ENCODE measurements around the gene C19orf25.

GRCh38 chr19:1447504-1447903 is 31.5 kb downstream of the C19orf25 start:
- no peak for TF ChIP-seq POLR2AphosphoS5 (IDR thresholded peaks at IDR 0.05)
- no peak for TF ChIP-seq CTCF (IDR thresholded peaks at IDR 0.05)
- no peak for TF ChIP-seq POLR2A (IDR thresholded peaks at IDR 0.05; ENCODE audit: low read depth)
- TF ChIP-seq EP300 (IDR thresholded peaks at IDR 0.05): no peak

Measured in esophagus muscularis mucosa (tissue), 4 donors.